Trophoblast cell (in vitro differentiated cells and primary cell): Measurements from ENCODE around the gene CFL2.
"Not testable (repeated sequence)": the region's sequence is repeated elsewhere in the genome, so short reads cannot be mapped to it uniquely, and the experiment has no call there.

Experiments
- DNase-seq, 2 donors: peaks; one replicate each; pipeline ENCODE4 v3.0.0-alpha.2; 2016
- H2AFZ ChIP-seq: 2 replicates; pipeline ENCODE4 v1.6.1; 2013; ENCODE audit warnings: low read length, moderate library complexity, mild to moderate bottlenecking; ENCODE audit not compliant: insufficient read depth, poor library complexity
- H2AK5ac ChIP-seq: 2 replicates; pipeline ENCODE4 v1.6.1; 2013; ENCODE audit warnings: mild to moderate bottlenecking, low read length
- H2BK120ac ChIP-seq: 2 replicates; pipeline ENCODE4 v1.6.1; 2013; ENCODE audit warnings: low read length, mild to moderate bottlenecking, moderate library complexity; ENCODE audit not compliant: insufficient read depth, poor library complexity
- H2BK12ac ChIP-seq: 2 replicates; pipeline ENCODE4 v1.6.1; 2013; ENCODE audit warnings: mild to moderate bottlenecking, low read length, moderate library complexity
- H2BK5ac ChIP-seq: 2 replicates; pipeline ENCODE4 v1.6.1; 2013; ENCODE audit warnings: low read length, low read depth, moderate library complexity, mild to moderate bottlenecking; ENCODE audit not compliant: poor library complexity
- H3K14ac ChIP-seq: 2 replicates; pipeline ENCODE4 v1.6.1; 2013; ENCODE audit warnings: mild to moderate bottlenecking, low read length
- H3K18ac ChIP-seq: 2 replicates; pipeline ENCODE4 v1.6.1; 2013; ENCODE audit warnings: mild to moderate bottlenecking, low read length
- H3K23ac ChIP-seq: 2 replicates; pipeline ENCODE4 v1.6.1; 2013; ENCODE audit warnings: low read length
- H3K27ac ChIP-seq: 2 replicates; pipeline ENCODE4 v1.5.1; 2013; ENCODE audit warnings: low read depth, mild to moderate bottlenecking, inconsistent platforms, low read length, moderate library complexity
- H3K27me3 ChIP-seq: 2 replicates; pipeline ENCODE4 v1.6.1; 2013; ENCODE audit warnings: inconsistent platforms, mild to moderate bottlenecking, low read length, moderate library complexity; ENCODE audit not compliant: insufficient read depth
- H3K36me3 ChIP-seq, 2 experiments: 1 replicate in 1 of 2; 2 replicates in 1 of 2; pipeline ENCODE4 v1.6.1; 2013; ENCODE audit warnings: low read length in 2 of 2, mild to moderate bottlenecking in 2 of 2, moderate library complexity in 1 of 2; ENCODE audit not compliant: insufficient read depth in 2 of 2, control insufficient read depth in 1 of 2
- H3K4ac ChIP-seq: 2 replicates; pipeline ENCODE4 v1.6.1; 2013; ENCODE audit warnings: low read depth, mild to moderate bottlenecking, low read length, moderate library complexity
- H3K4me1 ChIP-seq, 2 experiments: 1 replicate in 1 of 2; 2 replicates in 1 of 2; pipeline ENCODE4 v1.6.1; 2013; ENCODE audit warnings: low read length in 2 of 2, mild to moderate bottlenecking in 2 of 2, moderate library complexity in 1 of 2; ENCODE audit not compliant: insufficient read depth in 2 of 2, control insufficient read depth in 1 of 2
- H3K4me2 ChIP-seq: 2 replicates; pipeline ENCODE4 v1.6.1; 2013; ENCODE audit warnings: inconsistent platforms, mild to moderate bottlenecking, low read length, moderate library complexity
- H3K4me3 ChIP-seq: 2 replicates; pipeline ENCODE4 v1.5.1; 2013; ENCODE audit warnings: mild to moderate bottlenecking, low read depth, low read length, inconsistent platforms
- H3K79me1 ChIP-seq: one replicate; pipeline ENCODE4 v1.6.1; 2013; ENCODE audit warnings: low read length
- H3K79me2 ChIP-seq: 2 replicates; pipeline ENCODE4 v1.6.1; 2013; ENCODE audit warnings: low read length, mild to moderate bottlenecking; ENCODE audit not compliant: control insufficient read depth, insufficient read depth, poor library complexity
- H3K9ac ChIP-seq: 2 replicates; pipeline ENCODE4 v1.6.1; 2013; ENCODE audit warnings: mild to moderate bottlenecking, low read length
- H3K9me3 ChIP-seq: 2 replicates; pipeline ENCODE4 v1.6.1; 2013; ENCODE audit warnings: low read depth, mild to moderate bottlenecking, control low read depth, inconsistent platforms, low read length; ENCODE audit not compliant: insufficient read depth
- H4K12ac ChIP-seq: 2 replicates; pipeline ENCODE4 v1.6.1; 2013; ENCODE audit warnings: low read depth, mild to moderate bottlenecking, low read length, moderate library complexity
- H4K8ac ChIP-seq: 2 replicates; pipeline ENCODE4 v1.6.1; 2013; ENCODE audit warnings: low read depth, mild to moderate bottlenecking, low read length, moderate library complexity
- H4K91ac ChIP-seq: one replicate; pipeline ENCODE4 v1.6.1; 2013; ENCODE audit warnings: low read depth, mild to moderate bottlenecking, low read length, moderate library complexity
- WGBS: extraction: QIAGEN DNeasy Blood & Tissue Kit; methylation state at CpG from one replicate; pipeline ENCODE4 v1.1.7; 2013; ENCODE audit warnings: missing lambda C conversion rate; ENCODE audit not compliant: insufficient read length, insufficient coverage; ENCODE audit errors: extremely low coverage; 5-methylcytosine and 5-hydroxymethylcytosine counted together

Gene CFL2

GRCh38 chr14:34701808-34702207 is 12.6 kb downstream of the CFL2 start:
- H3K18ac ChIP-seq = no peak overlapping the region
- H3K4ac ChIP-seq = no peak overlapping the region
- WGBS = no CpG with 5 or more reads among the region's 3 CpGs
- H3K9ac ChIP-seq = no peak overlapping the region
- no peak overlapping the region for H2BK12ac ChIP-seq
- H2BK120ac ChIP-seq = no peak overlapping the region
- no peak overlapping the region for H4K91ac ChIP-seq
- no peaks in the 10 kb centered on the region for H3K9me3 ChIP-seq
- no peak overlapping the region for H4K8ac ChIP-seq
- no peak overlapping the region for H2AFZ ChIP-seq
- no peaks in the 10 kb centered on the region for H3K4me1 ChIP-seq
- no peak overlapping the region for H2AK5ac ChIP-seq
- H3K27me3 ChIP-seq = no peaks in the 10 kb centered on the region
- H3K4me3 ChIP-seq = no peak overlapping the region
- H2BK5ac ChIP-seq = no peak overlapping the region
- H3K79me2 ChIP-seq = no peaks in the 10 kb centered on the region
- no peak overlapping the region for H3K4me2 ChIP-seq
- H4K12ac ChIP-seq = no peak overlapping the region
- no peak overlapping the region for H3K14ac ChIP-seq
- no peak for DNase-seq
- H3K36me3 ChIP-seq = no peaks in the 10 kb centered on the region
- no peaks in the 10 kb centered on the region for H3K79me1 ChIP-seq
- H3K23ac ChIP-seq = no peak overlapping the region
- H3K27ac ChIP-seq = no peak overlapping the region

- no CpG with 5 or more reads among the region's 1 CpG for WGBS
Measured at GRCh38 chr14:34700622-34701130, 13.7 kb downstream of the CFL2 start.

GRCh38 chr14:34699873-34700621 is 14.3 kb downstream of the CFL2 start:
- Histone ChIP-seq H3K27me3 (no peaks in the 10 kb centered on the region), H3K79me2 (no peaks in the 10 kb centered on the region), H2AK5ac (no peak overlapping the region), H3K36me3 (no peaks in the 10 kb centered on the region), H3K4me3 (no peak overlapping the region), H4K12ac (no peak overlapping the region), H3K23ac (no peak overlapping the region), H3K79me1 (no peaks in the 10 kb centered on the region), H3K9ac (no peak overlapping the region), H2BK5ac (no peak overlapping the region), H3K9me3 (no peaks in the 10 kb centered on the region), H2AFZ (no peak overlapping the region), H3K4me2 (no peak overlapping the region), H3K4me1 (no peaks in the 10 kb centered on the region), H4K91ac (no peak overlapping the region), H2BK12ac (no peak overlapping the region), H3K18ac (no peak overlapping the region), H3K4ac (no peak overlapping the region), H2BK120ac (no peak overlapping the region), H4K8ac (no peak overlapping the region), H3K27ac (no peak overlapping the region), H3K14ac (no peak overlapping the region)
- peak in 1 of 2 donors; percentile 57 for DNase-seq
- WGBS = no CpG with 5 or more reads among the region's 4 CpGs

More at GRCh38 chr14:34700622-34701130, 13.7 kb downstream of the CFL2 start:
- H3K4me1 ChIP-seq = no peaks in the 10 kb centered on the region
- H3K9me3 ChIP-seq = no peaks in the 10 kb centered on the region
- no peak overlapping the region for H3K27ac ChIP-seq
- H3K4me2 ChIP-seq = no peak overlapping the region
- no peaks in the 10 kb centered on the region for H3K36me3 ChIP-seq
- H4K91ac ChIP-seq = no peak overlapping the region
- H3K79me1 ChIP-seq = no peaks in the 10 kb centered on the region
- H3K9ac ChIP-seq = no peak overlapping the region
- H3K14ac ChIP-seq = no peak overlapping the region
- H3K23ac ChIP-seq = no peak overlapping the region
- no peak overlapping the region for H2BK12ac ChIP-seq
- DNase-seq = peak; percentile 6 to 58
- H3K27me3 ChIP-seq = no peaks in the 10 kb centered on the region
- no peak overlapping the region for H4K12ac ChIP-seq
- no peak overlapping the region for H2BK120ac ChIP-seq
- H2AFZ ChIP-seq = no peak overlapping the region
- no peak overlapping the region for H3K4ac ChIP-seq
- H3K18ac ChIP-seq = no peak overlapping the region
- H4K8ac ChIP-seq = no peak overlapping the region
- H3K4me3 ChIP-seq = no peak overlapping the region
- no peaks in the 10 kb centered on the region for H3K79me2 ChIP-seq
- no peak overlapping the region for H2AK5ac ChIP-seq
- no peak overlapping the region for H2BK5ac ChIP-seq

- not testable (repeated sequence) for H2BK120ac ChIP-seq, H3K4me3 ChIP-seq, H3K18ac ChIP-seq, H3K4me1 ChIP-seq, H3K36me3 ChIP-seq, H3K14ac ChIP-seq, H3K79me1 ChIP-seq, H2AFZ ChIP-seq, H2BK5ac ChIP-seq, H3K4me2 ChIP-seq, H3K27me3 ChIP-seq, DNase-seq, H4K91ac ChIP-seq, H3K4ac ChIP-seq, H3K27ac ChIP-seq, H3K79me2 ChIP-seq, H2BK12ac ChIP-seq, H3K23ac ChIP-seq, H3K9me3 ChIP-seq, H2AK5ac ChIP-seq, H3K9ac ChIP-seq, H4K8ac ChIP-seq, H4K12ac ChIP-seq
- WGBS = no CpG with 5 or more reads among the region's 16 CpGs
Measured at GRCh38 chr14:34694216-34694615, 20.2 kb downstream of the CFL2 start.
